ENCODE results near the gene VIT. TPM values are rescaled to one million over a fixed set of nuclear protein-coding genes. Genes with fewer than 3 reads are reported as not detected.

Gene VIT
- total RNA-seq, 4 donors from 2014 or later = 17.0 to 32.3 (median 28.7) TPM

DNA sequence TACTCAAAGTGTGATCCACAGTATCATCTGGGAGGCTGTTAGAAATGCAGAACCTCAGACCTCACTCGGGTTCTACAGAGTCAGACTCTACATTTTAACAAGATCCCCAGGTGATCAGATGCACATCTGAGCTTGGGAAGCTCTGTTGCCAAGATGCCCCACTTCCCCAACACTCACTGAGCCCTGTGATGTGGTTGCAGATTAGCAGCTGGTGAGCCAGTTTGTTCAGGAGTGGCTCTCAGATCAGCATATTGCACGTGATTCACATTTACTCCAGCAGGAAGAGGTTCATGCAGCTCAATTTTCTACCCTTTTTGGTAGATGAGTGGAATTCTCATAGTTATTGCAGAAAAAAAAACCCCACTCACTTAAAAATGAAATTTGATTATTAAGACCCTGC lies 96.4 kb downstream of the VIT start:
- intact Hi-C loops (cut with DNase I) = no loop called here
- no peaks in the 10 kb centered on the region for H3K36me3 ChIP-seq
- H3K9me3 ChIP-seq = no peaks in the 10 kb centered on the region
- DNase-seq (ENCODE audit: extremely low spot score) = no peak
- H3K27ac ChIP-seq (replicated peaks in 1 of 4) = no peak overlapping the region
- WGBS = 56% methylated on average over 2 of the region's 2 CpGs
- TF ChIP-seq POLR2A (IDR thresholded peaks at IDR 0.05; ENCODE audit: low read depth) (no peak), EP300 (IDR thresholded peaks at IDR 0.05) (no peak), CTCF (IDR thresholded peaks at IDR 0.05) (no peak), POLR2AphosphoS5 (IDR thresholded peaks at IDR 0.05) (no peak)
- no peaks in the 10 kb centered on the region for H3K27me3 ChIP-seq
- H3K4me3 ChIP-seq = no peak overlapping the region
- H3K4me1 ChIP-seq = no peaks in the 10 kb centered on the region

DNA sequence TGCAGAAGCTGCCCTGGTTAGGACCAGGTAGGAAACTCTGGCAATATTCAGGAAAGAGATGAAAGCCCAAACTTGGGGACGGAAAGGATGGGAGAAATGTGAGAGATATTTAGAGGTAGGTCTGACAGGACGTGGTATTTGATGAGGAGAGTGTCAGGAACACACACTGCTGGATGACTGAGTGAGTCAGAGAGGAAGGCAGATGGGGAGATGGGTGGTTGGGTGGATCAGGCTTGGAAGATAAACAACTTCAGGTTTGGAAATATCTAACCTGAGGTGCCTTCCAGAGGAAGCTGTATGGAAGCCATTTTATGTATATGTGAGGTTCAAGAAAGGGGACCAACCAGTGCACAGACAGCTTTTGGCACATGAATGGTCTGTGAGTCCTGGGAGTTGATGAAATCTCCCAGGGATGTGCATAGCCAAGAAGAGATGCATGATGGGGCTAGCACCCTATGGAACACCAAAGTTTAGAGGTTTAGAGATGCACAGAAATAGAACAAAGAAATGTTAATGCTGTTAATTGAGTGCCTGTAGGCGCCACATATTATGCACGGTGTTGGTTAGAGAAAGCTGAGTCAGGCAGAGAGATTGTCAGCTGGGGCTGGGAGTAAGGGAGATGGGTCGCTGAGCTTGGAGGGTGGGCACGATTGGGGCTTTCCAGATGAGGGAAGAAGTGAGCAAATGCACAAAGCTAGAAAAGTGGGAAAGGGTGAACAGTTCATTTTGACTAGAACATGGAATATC lies 101.0 kb downstream of the VIT start:
- Histone ChIP-seq H3K4me1 (no peaks in the 10 kb centered on the region), H3K36me3 (no peaks in the 10 kb centered on the region), H3K4me3 (no peak overlapping the region), H3K9me3 (no peaks in the 10 kb centered on the region), H3K27me3 (peaks cover 0 to 6% (median 0%) of the 10 kb centered on the region in 4 donors), H3K27ac (replicated peaks in 1 of 4) (no peak overlapping the region)
- no peak for DNase-seq (ENCODE audit: extremely low spot score)
- intact Hi-C loops (cut with DNase I) = no loop called here
- 50% methylated on average over 6 of the region's 6 CpGs for WGBS
- no peak for TF ChIP-seq POLR2AphosphoS5 (IDR thresholded peaks at IDR 0.05)
- TF ChIP-seq POLR2A (IDR thresholded peaks at IDR 0.05; ENCODE audit: low read depth) = no peak
- no peak for TF ChIP-seq EP300 (IDR thresholded peaks at IDR 0.05)
- TF ChIP-seq CTCF (IDR thresholded peaks at IDR 0.05) = no peak

DNA sequence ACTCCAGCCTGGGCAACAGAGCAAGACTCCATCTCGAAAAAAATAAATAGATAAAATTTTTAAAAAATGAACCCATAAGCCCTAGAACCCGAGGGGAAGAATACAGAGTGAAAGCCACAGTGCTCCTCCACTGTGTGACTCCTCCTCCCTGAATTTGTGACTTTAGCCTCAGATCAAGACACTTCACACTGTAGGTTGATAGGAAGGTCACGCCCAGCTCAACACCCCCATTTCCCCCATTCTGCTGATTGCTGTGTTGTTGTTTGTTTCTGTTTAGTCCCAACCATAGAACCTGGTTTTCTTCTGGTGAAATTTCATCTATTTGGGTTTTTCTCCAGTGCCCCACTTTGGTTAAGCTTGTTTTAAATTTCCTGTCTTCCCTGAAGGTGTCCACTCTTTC lies 102.2 kb downstream of the VIT start:
- 95% methylated on average over 3 of the region's 3 CpGs for WGBS
- Histone ChIP-seq H3K4me3 (no peak overlapping the region), H3K36me3 (no peaks in the 10 kb centered on the region), H3K27ac (replicated peaks in 1 of 4) (no peak overlapping the region), H3K9me3 (peaks cover 0 to 3% (median 0%) of the 10 kb centered on the region in 4 donors), H3K27me3 (peaks cover 0 to 6% (median 0%) of the 10 kb centered on the region in 4 donors), H3K4me1 (no peaks in the 10 kb centered on the region)
- TF ChIP-seq CTCF (IDR thresholded peaks at IDR 0.05) = no peak
- TF ChIP-seq POLR2AphosphoS5 (IDR thresholded peaks at IDR 0.05) = no peak
- TF ChIP-seq EP300 (IDR thresholded peaks at IDR 0.05) = no peak
- TF ChIP-seq POLR2A (IDR thresholded peaks at IDR 0.05; ENCODE audit: low read depth) = no peak
- DNase-seq (ENCODE audit: extremely low spot score) = no peak
- intact Hi-C loops (cut with DNase I) = no loop called here

DNA sequence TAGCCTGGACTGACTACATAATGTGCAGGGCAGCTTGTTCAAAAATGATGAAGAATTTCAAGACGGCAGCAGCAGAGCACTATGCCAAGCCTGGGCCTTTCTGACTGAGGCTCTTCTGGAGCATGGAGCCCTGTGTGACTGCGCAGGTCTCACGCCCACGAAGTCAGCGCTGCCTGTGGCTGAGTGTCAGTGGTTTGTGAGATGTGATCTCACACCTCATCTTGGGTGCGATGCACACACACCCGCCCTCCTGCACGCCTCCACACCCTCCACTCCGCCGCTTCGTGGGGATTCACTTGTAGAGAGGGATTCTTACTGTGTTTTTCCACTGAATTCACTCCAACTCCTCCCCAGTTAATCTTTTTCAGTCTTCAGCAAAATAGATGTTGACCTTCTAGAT lies 103.9 kb downstream of the VIT start:
- TF ChIP-seq POLR2A (IDR thresholded peaks at IDR 0.05; ENCODE audit: low read depth) (no peak), CTCF (IDR thresholded peaks at IDR 0.05) (no peak), POLR2AphosphoS5 (IDR thresholded peaks at IDR 0.05) (no peak)
- intact Hi-C loops (cut with DNase I) = no loop called here
- H3K27ac ChIP-seq (replicated peaks in 1 of 4) = no peak overlapping the region
- 94% methylated on average over 11 of the region's 11 CpGs for WGBS
- peaks cover 0 to 6% (median 0%) of the 10 kb centered on the region in 4 donors for H3K27me3 ChIP-seq
- no peak for DNase-seq (ENCODE audit: extremely low spot score)
- no peaks in the 10 kb centered on the region for H3K4me1 ChIP-seq
- no peak overlapping the region for H3K4me3 ChIP-seq
- no peaks in the 10 kb centered on the region for H3K36me3 ChIP-seq
- H3K9me3 ChIP-seq = peaks cover 0 to 3% (median 0%) of the 10 kb centered on the region in 4 donors

DNA sequence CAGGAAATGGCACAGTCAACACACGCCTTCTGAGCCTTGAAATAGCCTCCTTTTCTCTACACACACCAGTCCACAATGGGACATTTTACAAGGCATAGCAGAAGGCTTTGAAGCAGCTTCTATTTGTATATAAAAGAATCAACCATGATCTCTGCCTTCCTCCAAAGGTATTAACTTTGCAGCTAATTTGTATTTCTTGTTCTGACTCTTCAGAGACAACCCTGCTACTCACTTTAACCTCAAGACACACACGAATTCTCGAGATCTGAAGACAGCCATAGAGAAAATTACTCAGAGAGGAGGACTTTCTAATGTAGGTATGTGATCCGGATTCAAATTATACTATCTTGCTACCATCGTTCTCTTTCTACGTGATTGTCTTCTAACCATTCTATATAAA lies 104.6 kb downstream of the VIT start:
- H3K4me1 ChIP-seq = no peaks in the 10 kb centered on the region
- no peak overlapping the region for H3K27ac ChIP-seq (replicated peaks in 1 of 4)
- intact Hi-C loops (cut with DNase I) = no loop called here
- TF ChIP-seq CTCF (IDR thresholded peaks at IDR 0.05) (no peak), EP300 (IDR thresholded peaks at IDR 0.05) (no peak), POLR2AphosphoS5 (IDR thresholded peaks at IDR 0.05) (no peak), POLR2A (IDR thresholded peaks at IDR 0.05; ENCODE audit: low read depth) (no peak)
- peaks cover 0 to 6% (median 0%) of the 10 kb centered on the region in 4 donors for H3K27me3 ChIP-seq
- no peaks in the 10 kb centered on the region for H3K36me3 ChIP-seq
- no peak for DNase-seq (ENCODE audit: extremely low spot score)
- H3K4me3 ChIP-seq = no peak overlapping the region
- WGBS = 88% methylated on average over 6 of the region's 6 CpGs
- H3K9me3 ChIP-seq = peaks cover 0 to 3% (median 0%) of the 10 kb centered on the region in 4 donors

Measured in esophagus muscularis mucosa (tissue), 4 donors.